Activated naive CD8-positive, alpha-beta T cell treated with anti-CD3 and anti-CD28 coated beads, Interleukin-2, amount 10 ng/mL, durations not matched to agents 7 days and 5 days (primary cell): ENCODE results near the gene TEAD1. TPM values are rescaled to one million over a fixed set of nuclear protein-coding genes. Genes with fewer than 3 reads are reported as not detected.

ENCODE experiments used
- ATAC-seq: fragments of 150-1000 bp; cut with Tn5 transposase; one replicate; pipeline ENCODE4 v1.10.0; 2021; ENCODE audit warnings: low read depth, moderate library complexity
- POLR2A ChIA-PET: fragments of 350-600 bp; sonication (Branson Sonifier 250); formaldehyde crosslinking; loops from one replicate; lab custom pipeline; 2021; ENCODE audit warnings: antibody characterized with exemption; lab: Charles Lee
- DNase-seq: peaks from one replicate; pipeline ENCODE4 v3.0.0; 2021
- H3K27ac Mint-ChIP-seq: one replicate; pipeline ENCODE4 v1.8.0; 2022; ENCODE audit warnings: mild to moderate bottlenecking, mixed read lengths
- H3K27me3 Mint-ChIP-seq: one replicate; pipeline ENCODE4 v1.8.0; 2022; ENCODE audit warnings: mild to moderate bottlenecking, moderate library complexity, mixed read lengths
- H3K36me3 Mint-ChIP-seq: one replicate; pipeline ENCODE4 v1.8.0; 2021; ENCODE audit warnings: mild to moderate bottlenecking, mixed read lengths
- H3K4me1 Mint-ChIP-seq: one replicate; pipeline ENCODE4 v1.8.0; 2021; ENCODE audit warnings: mixed read lengths
- H3K4me3 Mint-ChIP-seq: one replicate; pipeline ENCODE4 v1.8.0; 2022; ENCODE audit warnings: mild to moderate bottlenecking, moderate library complexity, mixed read lengths
- H3K9me3 Mint-ChIP-seq: one replicate; pipeline ENCODE4 v1.8.0; 2021; ENCODE audit warnings: mixed read lengths
- total RNA-seq, 2 experiments: library from RNA; stranded (reverse); gene quantifications; one replicate each; pipeline ENCODE4 v1.2.3, GENCODE V29; 2021

TEAD1 gene
- total RNA-seq, 2 experiments from 2014 or later, result not detected

- no peaks in the 10 kb centered on the region for H3K9me3 Mint-ChIP-seq
- POLR2A ChIA-PET, result no interaction called here
- no peak overlapping the region for H3K27ac Mint-ChIP-seq
- H3K4me3 Mint-ChIP-seq, result no peak overlapping the region
- DNase-seq, result no peak
- H3K4me1 Mint-ChIP-seq, result peaks cover 5% of the 10 kb centered on the region
- H3K27me3 Mint-ChIP-seq, result peaks cover 67% of the 10 kb centered on the region
- no peaks in the 10 kb centered on the region for H3K36me3 Mint-ChIP-seq
- no peak for ATAC-seq
Observed at GRCh38 chr11:12674571-12674935, 332 bp downstream of the TEAD1 start.

GRCh38 chr11:12674936-12675696 lies 895 bp downstream of the TEAD1 start:
- Mint-ChIP-seq H3K27ac (no peak overlapping the region), H3K4me1 (peaks cover 6% of the 10 kb centered on the region)
- ATAC-seq, result peak; percentile 4

GRCh38 chr11:12675951-12676711 lies 1.9 kb downstream of the TEAD1 start:
- no peak overlapping the region for H3K27ac Mint-ChIP-seq

More at GRCh38 chr11:12674936-12675696, 895 bp downstream of the TEAD1 start:
- Mint-ChIP-seq H3K9me3 (no peaks in the 10 kb centered on the region), H3K36me3 (no peaks in the 10 kb centered on the region), H3K4me3 (peak overlapping the region; percentile 40), H3K27me3 (peaks cover 73% of the 10 kb centered on the region)
- POLR2A ChIA-PET, result no interaction called here
- DNase-seq, result peak; percentile 37

GRCh38 chr11:12677131-12677530 lies 2.9 kb downstream of the TEAD1 start:
- no peaks in the 10 kb centered on the region for H3K36me3 Mint-ChIP-seq
- DNase-seq (no peak), ATAC-seq (no peak)
- peaks cover 84% of the 10 kb centered on the region for H3K27me3 Mint-ChIP-seq
- H3K4me3 Mint-ChIP-seq, result no peak overlapping the region
- no peaks in the 10 kb centered on the region for H3K9me3 Mint-ChIP-seq
- POLR2A ChIA-PET, result no interaction called here
- no peak overlapping the region for H3K27ac Mint-ChIP-seq
- peaks cover 11% of the 10 kb centered on the region for H3K4me1 Mint-ChIP-seq

More at GRCh38 chr11:12675951-12676711, 1.9 kb downstream of the TEAD1 start:
- Mint-ChIP-seq H3K36me3 (no peaks in the 10 kb centered on the region), H3K27me3 (peaks cover 78% of the 10 kb centered on the region), H3K4me3 (no peak overlapping the region), H3K9me3 (no peaks in the 10 kb centered on the region), H3K4me1 (peaks cover 11% of the 10 kb centered on the region)
- ATAC-seq (no peak), DNase-seq (no peak)
- POLR2A ChIA-PET, result no interaction called here

GRCh38 chr11:12678092-12678491 lies 3.9 kb downstream of the TEAD1 start:
- no peak overlapping the region for H3K27ac Mint-ChIP-seq
- no peak for DNase-seq
- no peaks in the 10 kb centered on the region for H3K9me3 Mint-ChIP-seq
- no peak for ATAC-seq
- peaks cover 11% of the 10 kb centered on the region for H3K4me1 Mint-ChIP-seq
- POLR2A ChIA-PET, result no interaction called here
- no peak overlapping the region for H3K4me3 Mint-ChIP-seq
- no peaks in the 10 kb centered on the region for H3K36me3 Mint-ChIP-seq
- H3K27me3 Mint-ChIP-seq, result peaks cover 85% of the 10 kb centered on the region

- peaks cover 6% of the 10 kb centered on the region for H3K4me1 Mint-ChIP-seq
- peaks cover 84% of the 10 kb centered on the region for H3K27me3 Mint-ChIP-seq
- H3K27ac Mint-ChIP-seq, result no peak overlapping the region
- H3K9me3 Mint-ChIP-seq, result no peaks in the 10 kb centered on the region
- POLR2A ChIA-PET, result no interaction called here
- ATAC-seq (no peak), DNase-seq (no peak)
- no peak overlapping the region for H3K4me3 Mint-ChIP-seq
- H3K36me3 Mint-ChIP-seq, result no peaks in the 10 kb centered on the region
Observed at GRCh38 chr11:12678991-12679390, 4.8 kb downstream of the TEAD1 start.

GRCh38 chr11:12679471-12679870 lies 5.2 kb downstream of the TEAD1 start:
- Mint-ChIP-seq H3K27me3 (peaks cover 87% of the 10 kb centered on the region), H3K4me1 (peaks cover 6% of the 10 kb centered on the region), H3K9me3 (no peaks in the 10 kb centered on the region), H3K4me3 (no peak overlapping the region), H3K36me3 (no peaks in the 10 kb centered on the region), H3K27ac (no peak overlapping the region)
- DNase-seq (no peak), ATAC-seq (no peak)
- POLR2A ChIA-PET, result no interaction called here

- Mint-ChIP-seq H3K9me3 (no peaks in the 10 kb centered on the region), H3K27ac (no peak overlapping the region), H3K27me3 (peaks cover 94% of the 10 kb centered on the region), H3K4me3 (no peak overlapping the region), H3K36me3 (no peaks in the 10 kb centered on the region), H3K4me1 (peaks cover 6% of the 10 kb centered on the region)
- POLR2A ChIA-PET, result no interaction called here
- DNase-seq (peak; percentile 29), ATAC-seq (peak; percentile 52)
Observed at GRCh38 chr11:12680246-12680939, 6.2 kb downstream of the TEAD1 start.

- Mint-ChIP-seq H3K4me3 (no peak overlapping the region), H3K4me1 (peaks cover 6% of the 10 kb centered on the region)
- POLR2A ChIA-PET, result no interaction called here
Observed at GRCh38 chr11:12680940-12681258, 6.7 kb downstream of the TEAD1 start.

GRCh38 chr11:12681466-12681865 lies 7.2 kb downstream of the TEAD1 start:
- Mint-ChIP-seq H3K4me1 (peaks cover 6% of the 10 kb centered on the region), H3K4me3 (no peak overlapping the region), H3K9me3 (no peaks in the 10 kb centered on the region), H3K27me3 (peaks cover 88% of the 10 kb centered on the region), H3K27ac (no peak overlapping the region), H3K36me3 (no peaks in the 10 kb centered on the region)
- ATAC-seq (no peak), DNase-seq (no peak)
- POLR2A ChIA-PET, result no interaction called here

More at GRCh38 chr11:12680940-12681258, 6.7 kb downstream of the TEAD1 start:
- Mint-ChIP-seq H3K9me3 (no peaks in the 10 kb centered on the region), H3K27ac (no peak overlapping the region), H3K27me3 (peaks cover 92% of the 10 kb centered on the region), H3K36me3 (no peaks in the 10 kb centered on the region)
- no peak for DNase-seq
- no peak for ATAC-seq

GRCh38 chr11:12682288-12682687 lies 8.1 kb downstream of the TEAD1 start:
- DNase-seq, result no peak
- Mint-ChIP-seq H3K27me3 (peaks cover 84% of the 10 kb centered on the region), H3K36me3 (no peaks in the 10 kb centered on the region), H3K9me3 (no peaks in the 10 kb centered on the region), H3K4me1 (peaks cover 6% of the 10 kb centered on the region), H3K4me3 (no peak overlapping the region), H3K27ac (no peak overlapping the region)
- POLR2A ChIA-PET, result no interaction called here
- ATAC-seq, result no peak

- Mint-ChIP-seq H3K4me3 (no peak overlapping the region), H3K9me3 (no peaks in the 10 kb centered on the region), H3K27me3 (peaks cover 84% of the 10 kb centered on the region), H3K4me1 (peaks cover 6% of the 10 kb centered on the region), H3K27ac (no peak overlapping the region), H3K36me3 (no peaks in the 10 kb centered on the region)
- POLR2A ChIA-PET, result no interaction called here
- no peak for ATAC-seq
- no peak for DNase-seq
Observed at GRCh38 chr11:12682737-12683500, 8.7 kb downstream of the TEAD1 start.

- no peak overlapping the region for H3K27ac Mint-ChIP-seq
- no peaks in the 10 kb centered on the region for H3K9me3 Mint-ChIP-seq
Observed at GRCh38 chr11:12683874-12684273, 9.7 kb downstream of the TEAD1 start.

More at GRCh38 chr11:12683874-12684273, 9.7 kb downstream of the TEAD1 start:
- DNase-seq (no peak), ATAC-seq (no peak)
- H3K36me3 Mint-ChIP-seq, result no peaks in the 10 kb centered on the region
- peaks cover 6% of the 10 kb centered on the region for H3K4me1 Mint-ChIP-seq
- peaks cover 79% of the 10 kb centered on the region for H3K27me3 Mint-ChIP-seq
- POLR2A ChIA-PET, result no interaction called here
- H3K4me3 Mint-ChIP-seq, result no peak overlapping the region
